ENCODE data around the gene CYP24A1.
"Not testable (repeated sequence)": the region's sequence is repeated elsewhere in the genome, so short reads cannot be mapped to it uniquely, and the experiment has no call there.

The CYP24A1 gene

DNA sequence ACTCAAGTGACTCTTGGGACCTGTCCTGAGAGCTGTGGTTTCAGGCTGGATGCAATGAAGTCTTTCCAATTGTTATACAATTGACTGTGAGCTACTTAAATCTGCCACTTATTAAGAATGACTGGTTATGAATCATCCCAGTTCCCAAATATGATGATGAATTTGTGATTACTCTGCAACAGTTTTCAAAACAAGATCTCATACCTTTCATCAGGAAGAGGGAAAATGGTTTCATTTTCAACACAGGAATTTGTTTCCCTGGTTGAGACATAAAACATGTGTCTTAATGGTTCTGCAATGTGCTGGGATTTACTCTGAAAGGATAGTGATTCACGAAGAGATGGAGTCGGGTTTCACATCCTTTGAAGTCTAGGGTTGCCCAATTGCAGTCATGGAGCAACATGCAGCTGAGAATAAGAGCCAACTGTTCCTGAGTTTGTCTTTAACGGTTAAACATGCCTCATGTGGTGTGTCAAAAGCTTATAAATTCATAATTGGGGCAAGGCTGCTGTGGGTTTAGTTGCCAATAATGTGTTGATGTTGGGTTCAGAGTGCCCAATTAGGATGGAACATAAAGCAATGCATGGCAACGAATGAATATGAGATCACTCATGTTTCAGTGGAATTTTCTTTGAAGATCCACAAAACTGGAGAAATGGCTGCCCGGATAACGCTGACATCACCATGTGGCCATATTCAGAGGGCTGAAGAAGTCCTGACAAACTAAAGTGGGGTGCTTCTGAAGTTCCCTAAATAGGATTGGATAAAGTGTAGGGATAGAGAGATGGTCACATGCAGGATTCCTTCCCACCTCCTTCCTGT is 41.0 kb downstream of the CYP24A1 start:
- DNase-seq (no peak), ATAC-seq (no peak)

DNA sequence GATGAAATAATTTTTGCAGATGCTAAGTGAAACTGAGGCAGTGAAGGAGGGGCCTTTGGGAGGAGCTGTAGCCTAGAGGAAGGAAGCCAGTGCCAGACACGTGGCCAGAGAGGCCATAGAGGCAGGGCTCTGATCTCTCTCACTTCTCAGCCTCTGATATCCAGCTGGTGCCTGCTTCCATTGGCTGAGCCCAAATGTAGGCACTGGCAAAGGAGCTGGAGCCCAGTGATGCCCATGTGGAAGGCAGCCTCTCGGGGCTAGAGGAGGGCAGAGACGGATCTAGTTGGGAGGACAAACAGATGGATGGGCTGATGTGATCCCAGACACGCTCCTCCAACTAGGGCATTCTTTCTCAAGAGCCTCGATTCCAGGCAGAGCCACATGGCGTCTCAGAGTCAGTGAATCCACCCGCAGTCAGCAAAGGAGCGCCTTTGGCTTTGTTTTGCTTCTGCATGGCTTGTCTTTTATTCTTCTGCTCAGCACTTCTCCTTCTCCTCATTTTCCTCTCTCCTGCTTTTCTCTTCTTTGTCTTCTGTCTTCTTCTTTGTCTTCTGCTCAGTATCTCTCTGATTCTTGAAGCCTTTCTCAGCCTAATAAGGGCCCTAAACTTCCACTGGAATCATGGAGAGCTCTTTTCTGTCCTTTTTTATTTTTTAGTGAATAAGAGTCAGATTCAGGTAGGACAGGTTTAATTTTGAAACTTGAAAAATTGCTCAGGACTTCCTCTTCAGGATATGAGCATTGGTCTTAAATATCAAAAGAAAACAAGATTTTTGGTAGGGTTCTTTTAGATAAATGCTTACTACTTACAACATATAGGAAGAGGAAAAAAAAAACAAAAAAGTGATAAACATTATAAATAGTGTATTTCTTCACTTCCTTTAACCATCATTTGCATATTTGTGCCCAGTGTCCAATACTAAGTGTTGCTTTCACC is 41.8 kb downstream of the CYP24A1 start:
- DNase-seq, result no peak
- ATAC-seq, result no peak

- not testable (repeated sequence) for DNase-seq, ATAC-seq
These were observed 42.7 kb downstream of the CYP24A1 start for GRCh38 chr20:54131125-54131524.

DNA sequence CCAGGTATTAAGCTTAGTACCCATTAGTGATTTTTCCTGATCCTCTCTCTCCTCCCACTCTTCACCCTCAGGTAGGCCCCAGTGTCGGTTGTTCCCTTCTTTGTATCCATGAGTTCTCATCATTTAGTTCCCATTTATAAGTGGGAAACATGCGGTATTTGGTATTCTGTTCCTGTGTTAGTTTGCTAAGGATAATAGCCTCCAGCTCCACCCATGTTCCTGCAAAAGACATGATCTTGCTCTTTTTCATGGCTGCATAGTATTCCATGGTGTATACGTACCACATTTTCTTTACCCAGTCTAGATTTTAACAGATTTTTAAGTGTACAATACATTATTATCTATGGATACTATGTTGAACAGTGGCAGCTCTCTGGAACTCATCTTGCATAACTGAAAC is 44.4 kb downstream of the CYP24A1 start:
- no peak for DNase-seq
- ATAC-seq, result no peak

GRCh38 chr20:54127855-54128574 is 45.8 kb downstream of the CYP24A1 start:
- ATAC-seq (no peak), DNase-seq (no peak)

DNA sequence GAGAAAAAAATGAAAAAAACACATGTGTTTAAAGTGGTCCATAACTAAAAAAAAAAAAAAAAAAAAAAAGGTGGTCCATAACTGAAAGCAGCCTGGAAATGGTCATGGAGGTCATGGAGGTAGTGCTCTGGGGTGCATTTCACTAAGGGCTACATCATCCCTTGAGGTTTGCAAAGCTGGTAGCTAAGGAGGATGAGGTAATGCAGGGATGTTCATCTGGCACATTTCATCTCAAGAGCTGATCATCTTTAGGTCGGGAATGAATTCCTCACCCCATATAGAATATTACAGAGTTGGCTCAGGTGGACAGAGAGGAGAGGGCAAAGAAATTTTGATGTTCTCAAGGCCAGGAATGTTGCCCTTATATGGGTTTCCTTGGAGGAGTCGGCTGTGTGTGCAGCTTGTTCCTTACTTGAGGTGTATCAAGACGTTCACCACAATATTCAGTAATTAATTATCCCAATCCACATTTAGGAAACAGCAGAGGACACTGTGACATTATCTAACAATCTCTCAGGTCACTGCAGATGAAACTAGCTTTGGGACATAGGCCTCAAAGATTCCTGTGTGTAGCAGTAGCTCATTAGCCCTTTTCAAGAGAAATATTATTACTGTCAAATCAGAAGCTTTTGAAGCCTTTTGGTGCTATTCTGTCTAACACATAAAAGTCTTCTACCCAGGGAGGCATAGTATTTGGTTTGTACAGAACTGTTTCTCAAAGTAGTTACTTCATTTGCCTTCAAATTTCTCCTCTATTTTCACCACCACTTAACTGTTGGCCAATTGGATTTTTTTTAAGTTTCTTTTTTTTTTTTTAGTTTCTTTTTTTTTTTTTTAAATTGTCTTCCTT is 46.8 kb downstream of the CYP24A1 start:
- ATAC-seq, result no peak
- no peak for DNase-seq

DNA sequence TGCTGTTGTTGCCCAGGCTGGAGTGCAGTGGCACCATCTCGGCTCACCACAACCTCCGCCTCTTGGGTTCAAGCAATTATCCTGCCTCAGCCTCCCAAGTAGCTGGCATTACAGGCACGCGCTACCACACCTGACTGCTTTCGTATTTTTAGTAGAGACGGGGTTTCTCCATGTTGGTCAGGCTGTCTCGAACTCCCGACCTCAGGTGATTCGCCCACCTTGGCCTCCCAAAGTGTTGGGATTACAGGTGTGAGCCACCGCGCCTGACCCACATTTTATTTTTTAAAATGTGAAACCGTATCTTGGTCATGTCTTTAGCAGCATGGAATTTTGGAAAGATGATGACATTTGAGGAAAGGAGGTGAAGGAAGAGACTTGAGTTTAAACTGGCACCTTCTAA is 47.5 kb downstream of the CYP24A1 start:
- DNase-seq, ATAC-seq: not testable (repeated sequence)

- peak; percentile 59 for ATAC-seq
- DNase-seq, result no peak
These were observed 50.1 kb downstream of the CYP24A1 start for GRCh38 chr20:54123587-54124180.

DNA sequence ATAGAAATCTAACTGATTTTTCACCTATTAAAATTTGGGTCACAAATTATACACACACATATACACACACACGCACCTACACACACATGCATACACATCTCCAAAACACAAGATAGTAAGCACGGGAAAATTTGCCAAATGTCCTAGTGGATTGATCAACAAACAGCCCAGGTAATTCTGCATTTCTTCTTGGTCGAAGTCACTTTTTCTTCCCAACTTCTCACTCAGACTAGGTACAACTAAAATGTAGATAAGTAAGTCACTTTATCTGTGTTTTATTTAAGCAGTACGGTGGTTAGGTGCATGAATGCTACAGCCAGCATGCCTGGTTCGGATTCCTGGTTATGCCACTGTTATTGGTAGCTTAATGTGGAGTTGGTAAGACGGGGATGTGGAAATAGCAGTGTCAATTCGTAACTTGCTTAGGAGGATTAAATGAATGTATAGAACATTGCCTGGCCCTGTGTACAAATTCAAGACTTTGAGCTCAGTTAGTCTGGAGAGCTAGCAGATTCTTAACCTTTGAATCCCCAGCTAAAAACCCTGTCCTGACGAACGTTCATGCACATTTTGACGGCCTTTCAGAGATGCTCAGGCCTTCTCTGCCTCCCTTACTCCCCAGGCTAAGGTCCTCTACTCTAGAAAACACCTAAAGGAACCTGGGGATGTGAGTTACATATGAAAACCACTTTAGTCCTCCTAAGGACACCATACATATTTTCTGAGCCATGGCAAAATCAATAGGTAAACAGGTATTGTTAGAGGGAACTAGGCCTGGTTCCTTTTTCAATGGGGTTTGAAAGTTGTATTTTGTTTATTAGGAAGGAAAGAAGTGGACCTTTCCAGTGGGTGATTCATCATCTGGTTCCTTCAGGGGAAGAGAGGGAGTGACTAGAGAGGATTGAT is 50.9 kb downstream of the CYP24A1 start:
- DNase-seq (no peak), ATAC-seq (no peak)

DNA sequence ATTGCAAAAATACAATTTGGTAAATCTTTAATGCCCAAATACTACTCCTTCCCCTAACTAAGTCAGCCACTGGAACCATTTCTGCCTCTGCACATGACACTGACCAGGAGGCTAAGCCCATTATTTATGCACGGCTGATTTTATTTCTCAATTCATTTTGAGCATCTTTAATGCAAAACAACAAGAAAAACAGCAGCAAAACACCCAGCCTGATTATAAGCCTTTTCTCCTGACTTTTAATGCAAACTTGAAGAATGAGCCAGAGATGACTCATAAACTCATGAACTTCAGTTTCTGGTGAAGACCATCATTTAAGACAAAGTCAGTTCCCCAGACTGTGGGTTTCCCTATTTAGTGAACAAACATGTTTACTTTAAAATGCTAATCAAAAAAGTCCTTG is 51.6 kb downstream of the CYP24A1 start:
- DNase-seq (no peak), ATAC-seq (no peak)

DNA sequence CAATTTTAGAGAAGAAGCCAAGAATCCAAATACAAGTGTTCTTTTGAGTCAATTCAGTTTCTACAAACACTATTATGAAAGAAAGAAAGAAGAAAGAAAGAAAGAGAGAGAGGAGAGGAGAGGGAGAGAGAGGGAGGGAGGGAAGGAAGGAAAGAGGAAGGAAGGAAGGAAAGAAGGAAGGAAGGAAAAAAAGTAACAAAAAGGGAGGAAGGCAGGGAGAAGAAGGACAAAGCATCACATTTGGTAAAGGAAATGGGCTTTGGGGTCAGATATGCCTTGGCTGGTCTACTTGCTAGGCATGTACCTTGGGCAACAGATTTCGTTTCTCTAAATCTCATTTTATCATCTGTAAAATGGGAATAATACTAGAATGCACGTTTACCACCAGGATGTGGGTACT is 54.0 kb downstream of the CYP24A1 start:
- no peak for ATAC-seq

GRCh38 chr20:54118220-54119001 is 55.4 kb downstream of the CYP24A1 start:
- ATAC-seq, result no peak
- no peak for DNase-seq

More for the DNA sequence above, 54.0 kb downstream of the CYP24A1 start:
- DNase-seq, result no peak

- DNase-seq (no peak), ATAC-seq (no peak)
These were observed 57.1 kb downstream of the CYP24A1 start for GRCh38 chr20:54116550-54117235.

DNA sequence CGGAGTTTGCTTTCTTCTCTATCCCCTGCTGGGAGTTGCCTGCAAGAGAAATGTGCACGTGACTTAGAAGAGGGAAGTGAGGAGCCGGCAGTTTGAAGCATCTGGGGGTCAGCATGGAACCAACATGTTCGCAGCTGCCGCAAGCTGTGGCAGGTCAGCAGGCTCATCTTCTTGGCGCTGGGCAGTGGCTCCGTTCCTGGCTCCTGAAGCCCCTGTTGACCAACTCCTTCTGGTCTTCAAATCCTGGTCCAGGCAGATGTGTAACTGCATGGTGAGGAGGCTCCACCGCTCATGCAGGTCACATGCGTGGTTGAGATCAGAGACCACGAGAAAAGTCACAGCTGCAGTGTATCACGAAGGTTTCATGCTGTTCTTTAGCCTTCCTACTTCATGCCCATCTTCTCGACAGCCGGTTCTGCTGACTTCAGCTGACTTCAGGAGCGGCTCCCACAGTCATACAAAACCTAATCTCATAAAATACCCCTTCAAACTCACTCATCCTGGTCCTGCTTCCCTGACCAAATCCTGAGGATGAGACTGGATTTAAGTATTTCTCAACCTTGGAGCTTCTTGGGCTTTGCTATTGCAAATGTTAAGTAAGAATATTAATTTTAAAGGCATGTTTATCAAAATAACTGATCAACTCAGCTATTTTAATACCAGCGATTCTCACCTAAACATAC is 58.5 kb downstream of the CYP24A1 start:
- DNase-seq, result no peak

GRCh38 chr20:54114109-54114508 is 59.7 kb downstream of the CYP24A1 start:
- DNase-seq (no peak), ATAC-seq (no peak)

More for the DNA sequence above, 58.5 kb downstream of the CYP24A1 start:
- no peak for ATAC-seq

DNA sequence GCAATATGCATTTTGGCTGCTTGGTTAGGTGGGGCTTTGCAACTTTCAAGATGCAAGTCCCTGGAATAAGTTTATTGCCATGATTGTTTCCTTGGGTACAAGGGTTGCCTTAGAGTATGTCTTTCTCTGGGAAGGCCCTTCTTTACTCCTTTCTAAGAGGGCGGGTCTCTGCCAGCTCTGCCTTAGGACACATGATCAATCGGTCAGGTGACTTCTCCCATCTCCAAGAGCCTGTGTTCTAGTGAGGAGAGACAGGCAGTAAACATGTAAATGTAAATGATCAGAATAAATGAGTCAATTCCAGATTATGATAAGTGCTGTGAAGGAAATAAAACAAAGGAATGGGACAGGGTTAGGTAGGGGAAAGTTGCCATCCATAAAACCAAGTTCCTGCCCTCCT is 60.2 kb downstream of the CYP24A1 start:
- no peak for ATAC-seq

DNA sequence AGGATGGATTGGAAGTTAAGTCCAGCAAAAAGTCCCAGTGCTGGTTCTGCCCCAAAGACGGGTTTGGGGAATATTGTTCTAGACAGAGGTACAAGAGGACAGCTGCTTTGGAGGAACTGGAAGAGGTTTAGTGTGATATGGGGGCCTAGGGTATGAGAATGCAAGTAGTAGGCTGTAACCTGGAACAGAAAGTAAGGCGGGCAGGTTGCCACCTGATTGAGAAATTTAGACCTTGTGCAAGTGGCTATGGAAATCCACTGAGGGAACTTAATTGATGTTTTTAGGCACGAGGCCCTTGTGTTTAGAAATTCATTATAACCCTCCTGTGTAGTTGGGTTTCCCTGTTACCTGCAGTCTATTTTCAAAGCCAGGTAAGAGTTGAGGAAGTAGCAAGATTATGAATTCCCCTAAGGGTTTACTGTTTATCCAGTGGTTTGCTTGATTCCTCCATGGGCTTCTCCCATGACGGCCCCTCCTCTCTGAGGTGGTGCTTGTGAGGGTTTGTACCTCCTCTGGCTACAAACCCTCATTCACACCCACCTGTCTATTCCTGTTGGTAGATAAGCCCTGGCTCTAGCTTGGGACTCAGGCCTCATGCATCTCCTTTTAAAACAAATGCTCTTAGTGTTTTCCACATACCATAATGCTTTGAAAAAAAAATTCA is 61.4 kb downstream of the CYP24A1 start:
- ATAC-seq (no peak), DNase-seq (no peak)

More for the DNA sequence above, 60.2 kb downstream of the CYP24A1 start:
- no peak for DNase-seq
